GM12801 (cell line): ENCODE results near the gene SBK2.

Experiments used
- CTCF ChIP-seq: IDR thresholded peaks from one replicate; pipeline ENCODE4 v1.5.1; 2011; ENCODE audit warnings: control low read depth; ENCODE audit not compliant: insufficient read length; ENCODE audit errors: extremely low read depth

SBK2 gene

GRCh38 chr19:55536951-55537740, at the start of gene SBK2:
Gene SBK2 (minus strand): TSS chr19:55537133. CDS start chr19:55536294, 839 bp downstream.
- no peak for TF ChIP-seq CTCF

GRCh38 chr19:55585658-55586339, 48.9 kb upstream of the SBK2 start:
- no peak for TF ChIP-seq CTCF

GRCh38 chr19:55584871-55585270, 47.9 kb upstream of the SBK2 start:
- no peak for TF ChIP-seq CTCF

DNA sequence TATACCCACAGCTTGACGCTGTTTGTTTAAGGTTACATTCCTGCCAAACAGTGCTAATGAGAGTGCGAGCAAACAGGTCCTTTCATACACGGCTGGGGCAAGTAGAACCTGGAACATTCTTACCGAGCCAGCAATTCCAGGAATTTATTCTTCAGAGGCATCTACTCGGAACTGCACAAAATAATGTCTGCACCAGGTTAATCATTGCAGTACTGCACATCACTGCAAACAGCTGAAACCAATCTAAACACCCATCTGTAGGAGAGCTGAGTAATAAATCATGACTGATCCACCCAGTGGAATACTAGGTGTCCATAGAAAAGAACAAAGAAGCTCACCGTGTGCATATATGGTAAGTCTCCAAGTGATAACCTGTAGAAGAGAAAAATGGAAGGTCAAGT, 44.9 kb upstream of the SBK2 start:
- no peak for TF ChIP-seq CTCF

DNA sequence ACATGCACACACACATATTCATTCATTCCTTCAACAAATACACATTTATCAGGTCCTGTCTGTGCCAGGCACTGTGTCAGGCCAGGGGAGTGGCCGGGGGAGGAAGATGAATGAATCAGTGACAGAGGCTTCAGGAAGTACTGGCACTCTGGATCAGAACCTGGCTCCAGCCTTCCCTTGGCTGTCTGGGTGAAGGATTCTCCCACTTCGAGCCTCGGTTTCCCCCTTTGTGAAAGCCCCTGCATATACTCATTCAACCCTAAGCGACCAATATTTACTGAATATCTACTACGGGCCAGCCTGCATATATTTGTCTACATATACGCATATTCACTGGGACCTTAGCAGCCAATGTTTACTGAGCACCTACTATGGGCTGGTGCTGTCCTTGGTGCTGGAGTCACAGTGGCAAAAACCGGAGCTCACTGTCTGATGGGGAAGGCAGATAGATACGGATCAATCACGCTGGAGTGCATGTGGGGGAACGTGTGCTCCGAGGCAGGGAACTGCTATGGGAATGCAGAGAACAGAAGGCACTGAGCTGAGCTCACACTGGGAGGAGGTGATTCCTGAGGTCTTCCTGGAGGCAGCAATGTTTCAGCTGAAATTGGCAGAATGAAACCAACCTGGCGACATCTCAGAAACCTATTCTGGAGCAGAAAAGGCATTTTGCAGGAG, 44.4 kb upstream of the SBK2 start:
- TF ChIP-seq CTCF: no peak

GRCh38 chr19:55580628-55581144, 43.8 kb upstream of the SBK2 start, which contains the start of gene ZNF579:
Gene ZNF579 (minus strand): TSS chr19:55580848. CDS start chr19:55579639, 1,209 bp downstream.
- TF ChIP-seq CTCF: no peak

DNA sequence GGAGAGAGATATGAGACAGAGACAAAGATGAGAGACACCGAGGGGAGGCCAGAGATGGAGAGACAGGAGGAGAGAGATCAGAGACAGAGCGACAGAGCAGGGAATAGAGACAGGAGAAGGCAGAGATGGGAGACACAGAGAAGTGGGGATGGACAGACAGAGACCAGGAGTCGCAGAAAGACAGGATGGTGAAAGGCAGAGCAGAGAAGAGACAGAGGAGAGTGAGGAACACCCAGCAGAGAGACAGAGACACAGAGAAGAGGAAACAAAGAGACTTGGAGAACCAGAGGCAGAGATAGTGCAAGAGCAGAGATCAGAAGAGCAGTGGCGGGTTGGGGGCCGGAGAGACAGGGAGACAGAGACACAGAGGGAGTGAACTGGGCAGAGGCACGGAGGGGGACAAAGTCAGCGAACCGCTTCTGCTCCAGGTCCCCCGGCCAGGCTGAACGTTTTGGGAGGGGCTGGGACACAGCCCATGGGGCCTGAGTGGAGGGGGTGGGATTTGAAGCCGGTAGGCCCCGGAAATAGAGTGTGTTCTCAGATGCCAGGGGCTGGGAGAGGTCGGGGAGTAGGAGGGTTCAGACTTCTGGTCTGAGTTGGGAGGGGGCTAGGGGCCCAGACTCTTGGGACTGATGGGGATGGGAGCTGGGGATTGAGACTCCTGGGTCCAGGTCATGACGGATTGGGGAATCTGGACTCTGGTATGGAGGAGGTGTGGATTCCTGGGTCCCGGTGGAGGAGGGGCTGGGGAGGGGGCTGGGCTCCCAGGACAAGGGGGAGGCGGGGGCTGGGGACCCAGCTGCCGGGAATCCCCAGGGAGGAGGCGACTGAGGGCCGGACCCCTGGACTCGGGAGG, 43.1 kb upstream of the SBK2 start:
- no peak for TF ChIP-seq CTCF
